Measurements from ENCODE around the gene PTRHD1. TPM values are rescaled to one million over a fixed set of nuclear protein-coding genes. Genes with fewer than 3 reads are reported as not detected.

The PTRHD1 gene
- total RNA-seq, 4 donors from 2014 or later = 22.9 to 53.3 (median 31.6) TPM

GRCh38 chr2:24825883-24826772 lies 32.9 kb upstream of the PTRHD1 start:
- WGBS = 87% methylated on average over 13 of the region's 14 CpGs
- no peak for TF ChIP-seq POLR2A (IDR thresholded peaks at IDR 0.05)
- no peak for TF ChIP-seq EP300 (IDR thresholded peaks at IDR 0.05)
- TF ChIP-seq CTCF (IDR thresholded peaks at IDR 0.05) = no peak
- TF ChIP-seq POLR2AphosphoS5 (IDR thresholded peaks at IDR 0.05) = no peak

DNA sequence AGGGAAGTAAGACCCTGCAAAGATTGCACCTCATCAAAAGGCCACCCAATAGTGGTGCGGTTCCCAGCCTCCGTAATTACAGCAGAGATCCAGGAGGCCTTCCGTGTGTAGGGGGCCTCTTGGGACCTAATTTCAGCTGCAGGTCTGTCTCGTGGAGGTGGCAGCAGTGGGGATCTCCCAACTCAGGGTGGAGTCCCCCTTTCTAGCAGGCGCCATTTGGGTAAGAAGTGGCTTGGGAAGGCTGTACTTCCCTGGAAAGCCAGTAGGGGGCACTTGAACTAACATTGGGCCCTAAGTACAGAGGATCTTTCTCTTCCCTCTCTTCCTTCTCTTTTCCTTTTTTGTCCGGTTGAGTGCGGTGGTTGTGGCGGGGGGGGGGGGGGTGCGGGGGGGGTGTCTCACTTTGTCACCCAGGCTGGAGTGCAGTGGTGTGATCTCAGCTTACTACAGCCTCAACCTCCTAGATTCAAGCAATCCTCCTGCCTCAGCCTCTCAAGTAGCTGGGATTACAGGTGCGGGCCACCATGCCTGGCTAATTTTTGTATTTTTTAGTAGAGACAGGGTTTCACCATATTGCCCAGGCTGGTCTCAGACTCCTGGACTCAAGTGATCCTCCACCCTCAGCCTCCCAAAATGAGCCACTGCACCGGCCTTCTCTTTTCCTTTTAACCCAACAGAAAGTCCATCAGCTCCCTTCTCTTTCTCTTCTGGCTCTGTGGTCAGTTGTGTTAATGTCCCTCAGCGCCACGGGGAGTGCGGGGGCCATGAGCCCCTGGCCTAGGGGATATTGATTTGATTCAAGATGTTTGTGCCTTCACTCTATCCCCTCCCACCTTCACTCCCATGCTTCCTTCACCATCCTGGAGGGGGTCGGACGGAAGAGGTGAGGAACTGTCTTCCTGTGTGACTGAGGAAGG lies 32.0 kb upstream of the PTRHD1 start:
- no peak overlapping the region for H3K27ac ChIP-seq
- H3K27me3 ChIP-seq = no peaks in the 10 kb centered on the region
- WGBS = 89% methylated on average over 16 of the region's 16 CpGs
- H3K36me3 ChIP-seq = peaks cover 30% of the 10 kb centered on the region
- peaks cover 8% of the 10 kb centered on the region for H3K4me1 ChIP-seq
- no peak overlapping the region for H3K4me3 ChIP-seq
- DNase-seq (ENCODE audit: low spot score in 2 of 2) = peak in 1 of 2 donors; percentile 64
- H3K9me3 ChIP-seq = no peaks in the 10 kb centered on the region
- TF ChIP-seq CTCF (IDR thresholded peaks at IDR 0.05) (peak in 1 of 2 donors; percentile 24), POLR2AphosphoS5 (IDR thresholded peaks at IDR 0.05) (no peak), POLR2A (IDR thresholded peaks at IDR 0.05) (no peak), EP300 (IDR thresholded peaks at IDR 0.05) (no peak)

More at GRCh38 chr2:24825883-24826772, 32.9 kb upstream of the PTRHD1 start:
- DNase-seq (ENCODE audit: low spot score in 2 of 2) = peak in 1 of 2 donors; percentile 29
- Histone ChIP-seq H3K9me3 (no peaks in the 10 kb centered on the region), H3K4me1 (peaks cover 8% of the 10 kb centered on the region), H3K27ac (no peak overlapping the region), H3K36me3 (peaks cover 27% of the 10 kb centered on the region), H3K27me3 (no peaks in the 10 kb centered on the region), H3K4me3 (no peak overlapping the region)

- 96% methylated on average over 14 of the region's 14 CpGs for WGBS
- no peak overlapping the region for H3K27ac ChIP-seq
- H3K9me3 ChIP-seq = no peaks in the 10 kb centered on the region
- peaks cover 8% of the 10 kb centered on the region for H3K4me1 ChIP-seq
- H3K36me3 ChIP-seq = peaks cover 38% of the 10 kb centered on the region
- DNase-seq (ENCODE audit: low spot score in 2 of 2) = peak in 1 of 2 donors; percentile 68
- H3K27me3 ChIP-seq = no peaks in the 10 kb centered on the region
- no peak overlapping the region for H3K4me3 ChIP-seq
- TF ChIP-seq POLR2AphosphoS5 (IDR thresholded peaks at IDR 0.05) (no peak), POLR2A (IDR thresholded peaks at IDR 0.05) (no peak), EP300 (IDR thresholded peaks at IDR 0.05) (no peak), CTCF (IDR thresholded peaks at IDR 0.05) (no peak)
These were observed 30.9 kb upstream of the PTRHD1 start for GRCh38 chr2:24824071-24824588.

DNA sequence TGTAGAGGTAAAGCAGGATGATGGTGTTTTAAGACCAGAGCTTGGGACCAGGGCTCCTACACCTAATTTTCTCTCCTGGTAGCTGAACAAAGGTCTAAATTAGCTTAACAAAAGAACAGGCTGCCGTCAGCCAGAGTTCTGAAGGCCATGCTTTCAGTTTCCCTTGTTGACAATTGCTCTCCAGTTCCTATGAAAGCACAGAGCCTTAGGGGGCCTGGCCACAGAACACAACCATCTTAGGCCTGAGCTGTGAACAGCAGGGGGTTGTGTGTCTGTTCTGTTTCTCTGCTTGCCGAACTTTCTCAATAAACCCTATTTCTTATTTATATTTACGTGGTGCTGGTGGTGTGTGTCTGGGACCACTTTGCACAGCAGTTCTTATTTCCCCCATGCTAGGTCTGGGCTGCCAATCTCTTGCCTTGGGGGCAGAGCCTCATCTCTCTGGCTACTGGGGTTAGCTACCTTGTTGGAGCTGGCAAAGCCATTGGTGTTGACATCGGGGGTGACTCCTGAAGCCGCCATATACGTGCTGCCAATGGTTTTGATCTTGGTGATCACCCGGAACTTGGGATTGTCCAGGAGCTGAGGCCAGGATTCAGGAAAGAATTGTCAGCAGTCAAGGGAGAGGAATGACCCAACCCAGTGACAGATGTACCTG lies 29.0 kb upstream of the PTRHD1 start:
- WGBS = 89% methylated on average over 7 of the region's 7 CpGs
- Histone ChIP-seq H3K36me3 (peaks cover 51% of the 10 kb centered on the region), H3K4me1 (no peaks in the 10 kb centered on the region), H3K27ac (no peak overlapping the region), H3K27me3 (no peaks in the 10 kb centered on the region), H3K9me3 (no peaks in the 10 kb centered on the region), H3K4me3 (no peak overlapping the region)
- DNase-seq (ENCODE audit: low spot score in 2 of 2) = peak in 1 of 2 donors; percentile 12
- TF ChIP-seq POLR2A (IDR thresholded peaks at IDR 0.05) (no peak), EP300 (IDR thresholded peaks at IDR 0.05) (no peak)

DNA sequence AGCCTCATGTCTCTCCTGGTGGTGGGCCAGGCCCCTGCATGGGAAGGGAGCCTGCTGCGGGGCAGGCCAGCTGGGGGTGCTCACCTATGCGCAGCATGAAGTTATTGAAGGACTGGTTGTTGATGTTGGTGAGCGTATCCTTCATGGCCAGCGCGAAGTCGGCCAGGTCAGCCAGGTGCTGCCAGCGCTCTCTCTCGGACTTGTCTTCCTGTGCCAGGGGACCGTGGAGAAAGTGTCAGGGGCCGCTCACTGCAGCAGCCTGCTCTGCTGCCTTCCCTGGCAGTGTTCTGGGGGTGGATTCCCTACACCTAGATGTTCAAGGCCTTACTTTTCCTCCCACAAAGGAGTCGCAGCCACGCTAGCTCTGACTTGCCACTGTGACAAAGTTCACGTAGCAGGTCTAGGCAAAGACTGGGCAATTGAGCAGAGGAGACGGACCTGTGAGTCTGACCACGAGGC lies 28.3 kb upstream of the PTRHD1 start:
- Histone ChIP-seq H3K9me3 (no peaks in the 10 kb centered on the region), H3K4me1 (no peaks in the 10 kb centered on the region), H3K36me3 (peaks cover 58% of the 10 kb centered on the region), H3K27ac (no peak overlapping the region), H3K4me3 (no peak overlapping the region), H3K27me3 (no peaks in the 10 kb centered on the region)
- no peak for DNase-seq (ENCODE audit: low spot score in 2 of 2)
- TF ChIP-seq POLR2A (IDR thresholded peaks at IDR 0.05) (no peak), POLR2AphosphoS5 (IDR thresholded peaks at IDR 0.05) (no peak), CTCF (IDR thresholded peaks at IDR 0.05) (no peak), EP300 (IDR thresholded peaks at IDR 0.05) (no peak)
- 93% methylated on average over 10 of the region's 15 CpGs for WGBS
